Esophagus squamous epithelium (tissue), 4 donors: Measurements from ENCODE around the gene PITRM1.

Source experiments
- POLR2A ChIP-seq, 4 donors: fragments of 450-650 bp; IDR thresholded peaks; one replicate each; pipeline ENCODE4 v1.6.1; 2017; ENCODE audit warnings: antibody characterized with exemption in 4 of 4, mild to moderate bottlenecking in 4 of 4, moderate library complexity in 3 of 4
- TF ChIP-seq, protein P1 (sequence below), 6 experiments: fragments of 450-650 bp in 4 of 6; fragments of 200-600 bp in 2 of 6; sonication (generic) in 2 of 6; IDR thresholded peaks; one replicate each; pipeline ENCODE4 v1.5.1; 2016 to 2019; ENCODE audit warnings: antibody characterized with exemption in 6 of 6, mild to moderate bottlenecking in 4 of 6, moderate library complexity in 4 of 6

DNA sequence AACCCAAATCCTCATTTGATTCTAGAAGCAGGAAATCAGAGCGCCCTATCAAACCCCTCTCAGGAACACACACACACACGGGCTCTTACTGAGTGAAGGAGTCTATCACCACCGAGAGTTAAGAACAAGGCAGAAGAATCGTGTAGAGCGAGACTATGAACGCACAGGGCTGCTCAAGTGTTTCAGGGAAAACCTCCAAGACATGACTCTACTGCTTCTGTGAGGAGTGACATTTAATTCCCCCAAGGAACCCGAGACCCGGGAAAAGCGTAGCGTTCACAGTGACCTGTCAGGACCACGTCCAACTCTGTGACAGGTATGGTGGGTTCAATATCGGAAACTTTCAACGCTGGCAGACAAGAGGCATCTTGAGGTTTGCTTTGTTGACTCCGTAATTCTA is 21.6 kb downstream of the PITRM1 start:
- TF ChIP-seq, protein P1, sequence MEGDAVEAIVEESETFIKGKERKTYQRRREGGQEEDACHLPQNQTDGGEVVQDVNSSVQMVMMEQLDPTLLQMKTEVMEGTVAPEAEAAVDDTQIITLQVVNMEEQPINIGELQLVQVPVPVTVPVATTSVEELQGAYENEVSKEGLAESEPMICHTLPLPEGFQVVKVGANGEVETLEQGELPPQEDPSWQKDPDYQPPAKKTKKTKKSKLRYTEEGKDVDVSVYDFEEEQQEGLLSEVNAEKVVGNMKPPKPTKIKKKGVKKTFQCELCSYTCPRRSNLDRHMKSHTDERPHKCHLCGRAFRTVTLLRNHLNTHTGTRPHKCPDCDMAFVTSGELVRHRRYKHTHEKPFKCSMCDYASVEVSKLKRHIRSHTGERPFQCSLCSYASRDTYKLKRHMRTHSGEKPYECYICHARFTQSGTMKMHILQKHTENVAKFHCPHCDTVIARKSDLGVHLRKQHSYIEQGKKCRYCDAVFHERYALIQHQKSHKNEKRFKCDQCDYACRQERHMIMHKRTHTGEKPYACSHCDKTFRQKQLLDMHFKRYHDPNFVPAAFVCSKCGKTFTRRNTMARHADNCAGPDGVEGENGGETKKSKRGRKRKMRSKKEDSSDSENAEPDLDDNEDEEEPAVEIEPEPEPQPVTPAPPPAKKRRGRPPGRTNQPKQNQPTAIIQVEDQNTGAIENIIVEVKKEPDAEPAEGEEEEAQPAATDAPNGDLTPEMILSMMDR (IDR thresholded peaks at IDR 0.05): no peak
- no peak for TF ChIP-seq POLR2A (IDR thresholded peaks at IDR 0.05)
